ENCODE measurements around the gene TMEM18. TPM values are rescaled to one million over a fixed set of nuclear protein-coding genes. Genes with fewer than 3 reads are reported as not detected.

The TMEM18 gene
- total and polyA plus RNA-seq, 4 donors, result 19.5 to 36.0 (median 21.4) TPM

- 88 to 92% methylated on average over 16 of the region's 16 CpGs for WGBS, 2 donors
- H3K9ac ChIP-seq (ENCODE audit: insufficient read depth in 1 of 2, low read length in 2 of 2), result no peak overlapping the region
- DNase-seq (no peak), ATAC-seq (ENCODE audit: insufficient read depth, low FRiP score) (no peak)
- H3K4me3 ChIP-seq, result no peak overlapping the region
- TF ChIP-seq, protein P1, sequence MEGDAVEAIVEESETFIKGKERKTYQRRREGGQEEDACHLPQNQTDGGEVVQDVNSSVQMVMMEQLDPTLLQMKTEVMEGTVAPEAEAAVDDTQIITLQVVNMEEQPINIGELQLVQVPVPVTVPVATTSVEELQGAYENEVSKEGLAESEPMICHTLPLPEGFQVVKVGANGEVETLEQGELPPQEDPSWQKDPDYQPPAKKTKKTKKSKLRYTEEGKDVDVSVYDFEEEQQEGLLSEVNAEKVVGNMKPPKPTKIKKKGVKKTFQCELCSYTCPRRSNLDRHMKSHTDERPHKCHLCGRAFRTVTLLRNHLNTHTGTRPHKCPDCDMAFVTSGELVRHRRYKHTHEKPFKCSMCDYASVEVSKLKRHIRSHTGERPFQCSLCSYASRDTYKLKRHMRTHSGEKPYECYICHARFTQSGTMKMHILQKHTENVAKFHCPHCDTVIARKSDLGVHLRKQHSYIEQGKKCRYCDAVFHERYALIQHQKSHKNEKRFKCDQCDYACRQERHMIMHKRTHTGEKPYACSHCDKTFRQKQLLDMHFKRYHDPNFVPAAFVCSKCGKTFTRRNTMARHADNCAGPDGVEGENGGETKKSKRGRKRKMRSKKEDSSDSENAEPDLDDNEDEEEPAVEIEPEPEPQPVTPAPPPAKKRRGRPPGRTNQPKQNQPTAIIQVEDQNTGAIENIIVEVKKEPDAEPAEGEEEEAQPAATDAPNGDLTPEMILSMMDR (IDR thresholded peaks at IDR 0.05; ENCODE audit: control extremely low read depth, extremely low read depth), result no peak
- H3K36me3 ChIP-seq (ENCODE audit: control insufficient read depth in 4 of 4, insufficient read depth in 4 of 4, low read length in 4 of 4), result no peaks in the 10 kb centered on the region
- no peaks in the 10 kb centered on the region for H3K4me1 ChIP-seq (ENCODE audit: control insufficient read depth in 5 of 5, insufficient read depth in 5 of 5, low read length in 5 of 5)
- H3K27me3 ChIP-seq (ENCODE audit: control insufficient read depth in 3 of 3, insufficient read depth in 3 of 3, low read length in 2 of 3), result no peaks in the 10 kb centered on the region
- H3K27ac ChIP-seq (ENCODE audit: low read depth in 1 of 2, low read length in 1 of 2), result no peak overlapping the region
- peaks cover 0 to 3% (median 0%) of the 10 kb centered on the region in 4 donors for H3K9me3 ChIP-seq (ENCODE audit: control insufficient read depth in 4 of 4, insufficient read depth in 3 of 4, low read length in 3 of 4)
These were observed 29.4 kb downstream of the TMEM18 start for GRCh38 chr2:647691-648231.

- Histone ChIP-seq H3K36me3 (ENCODE audit: control insufficient read depth in 4 of 4, insufficient read depth in 4 of 4, low read length in 4 of 4) (no peaks in the 10 kb centered on the region), H3K27ac (ENCODE audit: low read depth in 1 of 2, low read length in 1 of 2) (no peak overlapping the region), H3K4me1 (ENCODE audit: control insufficient read depth in 5 of 5, insufficient read depth in 5 of 5, low read length in 5 of 5) (no peaks in the 10 kb centered on the region), H3K9me3 (ENCODE audit: control insufficient read depth in 4 of 4, insufficient read depth in 3 of 4, low read length in 3 of 4) (peaks cover 0 to 3% (median 0%) of the 10 kb centered on the region in 4 donors), H3K27me3 (ENCODE audit: control insufficient read depth in 3 of 3, insufficient read depth in 3 of 3, low read length in 2 of 3) (no peaks in the 10 kb centered on the region), H3K9ac (ENCODE audit: insufficient read depth in 1 of 2, low read length in 2 of 2) (no peak overlapping the region), H3K4me3 (no peak overlapping the region)
- TF ChIP-seq, protein P1 (IDR thresholded peaks at IDR 0.05; ENCODE audit: control extremely low read depth, extremely low read depth), result no peak
- ATAC-seq (ENCODE audit: insufficient read depth, low FRiP score) (no peak), DNase-seq (no peak)
- 87 to 96% methylated on average over 10 of the region's 10 CpGs for WGBS, 2 donors
These were observed 30.1 kb downstream of the TMEM18 start for GRCh38 chr2:647003-647560.

DNA sequence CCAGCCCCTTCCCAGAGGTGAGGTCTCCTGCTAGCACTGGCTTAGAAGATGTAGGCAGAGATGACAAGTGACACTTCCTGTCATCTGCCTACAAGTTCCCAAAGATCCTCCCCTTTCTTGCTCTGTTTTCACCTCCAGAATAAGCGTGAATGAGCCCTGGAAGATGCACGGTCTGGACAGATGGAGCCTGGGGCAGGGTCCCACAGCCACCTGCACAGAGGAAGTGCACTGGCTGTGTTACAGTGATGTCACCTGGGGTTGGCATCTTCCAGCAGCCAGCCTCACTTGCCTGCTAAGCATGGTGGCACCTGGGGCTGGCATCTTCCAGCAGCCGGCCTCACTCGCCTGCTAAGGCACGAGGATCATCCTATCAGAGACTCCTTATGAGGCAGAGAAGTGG, 32.3 kb downstream of the TMEM18 start:
- TF ChIP-seq, protein P1 (IDR thresholded peaks at IDR 0.05; ENCODE audit: control extremely low read depth, extremely low read depth), result no peak
- peaks cover 0 to 2% (median 0%) of the 10 kb centered on the region in 5 donors for H3K4me1 ChIP-seq (ENCODE audit: control insufficient read depth in 5 of 5, insufficient read depth in 5 of 5, low read length in 5 of 5)
- H3K27me3 ChIP-seq (ENCODE audit: control insufficient read depth in 3 of 3, insufficient read depth in 3 of 3, low read length in 2 of 3), result no peaks in the 10 kb centered on the region
- no peak overlapping the region for H3K9ac ChIP-seq (ENCODE audit: insufficient read depth in 1 of 2, low read length in 2 of 2)
- no peak for DNase-seq
- ATAC-seq (ENCODE audit: insufficient read depth, low FRiP score), result no peak
- no peaks in the 10 kb centered on the region for H3K36me3 ChIP-seq (ENCODE audit: control insufficient read depth in 4 of 4, insufficient read depth in 4 of 4, low read length in 4 of 4)
- H3K4me3 ChIP-seq, result no peak overlapping the region
- no peak overlapping the region for H3K27ac ChIP-seq (ENCODE audit: low read depth in 1 of 2, low read length in 1 of 2)
- H3K9me3 ChIP-seq (ENCODE audit: control insufficient read depth in 4 of 4, insufficient read depth in 3 of 4, low read length in 3 of 4), result peaks cover 0 to 3% (median 0%) of the 10 kb centered on the region in 4 donors
- 59 to 66% methylated on average over 5 of the region's 5 CpGs for WGBS, 2 donors

Measured in lung (tissue), 12 donors.